ENCODE data around the gene TFCP2L1.

- TF ChIP-seq CTCF (conservative IDR thresholded peaks at IDR 0.05) (no peak), ZFX (IDR thresholded peaks at IDR 0.05) (no peak)
These were observed 53.5 kb downstream of the TFCP2L1 start for GRCh38 chr2:121231385-121232000.

Data from C4-2B (cell line).